Measurements from ENCODE around the gene SSH3.
A peak's percentile ranks its signal among the peaks of the same experiment; 100 is the strongest.

Gene SSH3

DNA sequence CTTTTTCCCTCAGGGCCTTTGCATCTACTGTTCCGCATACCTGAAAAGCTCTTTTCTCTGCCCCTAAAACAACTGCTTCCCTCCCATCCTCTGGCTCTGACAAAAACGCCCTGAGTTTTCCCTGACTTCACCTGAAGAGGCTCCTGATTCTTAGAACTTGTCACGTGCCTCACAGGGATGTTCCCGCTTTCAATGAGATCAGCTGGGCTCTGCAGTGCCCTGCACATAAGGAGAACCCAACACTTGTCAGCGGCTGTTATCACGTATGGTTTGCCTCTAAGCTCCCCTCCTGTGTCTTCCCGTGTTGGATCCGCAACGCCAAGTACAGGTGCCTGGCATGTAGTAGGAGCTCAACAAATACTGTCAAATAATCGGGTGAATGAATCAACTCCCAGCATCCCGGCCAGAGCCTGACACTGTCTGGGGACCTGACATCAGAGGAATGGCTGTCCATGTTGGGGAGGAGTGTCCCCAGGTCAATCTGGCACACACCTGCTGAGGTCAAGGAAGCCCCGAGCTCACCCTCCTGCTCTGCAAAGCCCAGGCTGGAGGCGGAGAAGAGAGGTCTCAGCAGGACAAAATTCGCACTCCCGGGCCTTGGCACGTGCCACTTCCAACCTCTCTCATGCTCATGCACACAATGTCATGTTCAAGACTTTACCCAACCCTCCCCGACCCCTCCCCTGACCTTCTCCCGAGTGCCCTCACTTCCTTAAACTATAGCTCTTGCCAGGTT, 41.2 kb upstream of the SSH3 start:
- Histone ChIP-seq H3K36me3 (ENCODE audit: control insufficient read depth, insufficient read depth, low read length) (no peaks in the 10 kb centered on the region), H3K79me2 (peaks cover 6% of the 10 kb centered on the region), H3K4me2 (ENCODE audit: low read length) (no peak overlapping the region), H3K4me1 (no peaks in the 10 kb centered on the region), H3K4me3 (ENCODE audit: low read depth, low read length) (no peak overlapping the region), H3K27ac (no peak overlapping the region), H2AFZ (peak overlapping the region; percentile 63), H3K9ac (no peak overlapping the region), H3K27me3 (ENCODE audit: control insufficient read depth, insufficient read depth, low read length) (no peaks in the 10 kb centered on the region), H3K9me3 (ENCODE audit: control insufficient read depth, low read length) (no peaks in the 10 kb centered on the region)
- TF ChIP-seq, protein P1, sequence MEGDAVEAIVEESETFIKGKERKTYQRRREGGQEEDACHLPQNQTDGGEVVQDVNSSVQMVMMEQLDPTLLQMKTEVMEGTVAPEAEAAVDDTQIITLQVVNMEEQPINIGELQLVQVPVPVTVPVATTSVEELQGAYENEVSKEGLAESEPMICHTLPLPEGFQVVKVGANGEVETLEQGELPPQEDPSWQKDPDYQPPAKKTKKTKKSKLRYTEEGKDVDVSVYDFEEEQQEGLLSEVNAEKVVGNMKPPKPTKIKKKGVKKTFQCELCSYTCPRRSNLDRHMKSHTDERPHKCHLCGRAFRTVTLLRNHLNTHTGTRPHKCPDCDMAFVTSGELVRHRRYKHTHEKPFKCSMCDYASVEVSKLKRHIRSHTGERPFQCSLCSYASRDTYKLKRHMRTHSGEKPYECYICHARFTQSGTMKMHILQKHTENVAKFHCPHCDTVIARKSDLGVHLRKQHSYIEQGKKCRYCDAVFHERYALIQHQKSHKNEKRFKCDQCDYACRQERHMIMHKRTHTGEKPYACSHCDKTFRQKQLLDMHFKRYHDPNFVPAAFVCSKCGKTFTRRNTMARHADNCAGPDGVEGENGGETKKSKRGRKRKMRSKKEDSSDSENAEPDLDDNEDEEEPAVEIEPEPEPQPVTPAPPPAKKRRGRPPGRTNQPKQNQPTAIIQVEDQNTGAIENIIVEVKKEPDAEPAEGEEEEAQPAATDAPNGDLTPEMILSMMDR (IDR thresholded peaks at IDR 0.05): no peak

DNA sequence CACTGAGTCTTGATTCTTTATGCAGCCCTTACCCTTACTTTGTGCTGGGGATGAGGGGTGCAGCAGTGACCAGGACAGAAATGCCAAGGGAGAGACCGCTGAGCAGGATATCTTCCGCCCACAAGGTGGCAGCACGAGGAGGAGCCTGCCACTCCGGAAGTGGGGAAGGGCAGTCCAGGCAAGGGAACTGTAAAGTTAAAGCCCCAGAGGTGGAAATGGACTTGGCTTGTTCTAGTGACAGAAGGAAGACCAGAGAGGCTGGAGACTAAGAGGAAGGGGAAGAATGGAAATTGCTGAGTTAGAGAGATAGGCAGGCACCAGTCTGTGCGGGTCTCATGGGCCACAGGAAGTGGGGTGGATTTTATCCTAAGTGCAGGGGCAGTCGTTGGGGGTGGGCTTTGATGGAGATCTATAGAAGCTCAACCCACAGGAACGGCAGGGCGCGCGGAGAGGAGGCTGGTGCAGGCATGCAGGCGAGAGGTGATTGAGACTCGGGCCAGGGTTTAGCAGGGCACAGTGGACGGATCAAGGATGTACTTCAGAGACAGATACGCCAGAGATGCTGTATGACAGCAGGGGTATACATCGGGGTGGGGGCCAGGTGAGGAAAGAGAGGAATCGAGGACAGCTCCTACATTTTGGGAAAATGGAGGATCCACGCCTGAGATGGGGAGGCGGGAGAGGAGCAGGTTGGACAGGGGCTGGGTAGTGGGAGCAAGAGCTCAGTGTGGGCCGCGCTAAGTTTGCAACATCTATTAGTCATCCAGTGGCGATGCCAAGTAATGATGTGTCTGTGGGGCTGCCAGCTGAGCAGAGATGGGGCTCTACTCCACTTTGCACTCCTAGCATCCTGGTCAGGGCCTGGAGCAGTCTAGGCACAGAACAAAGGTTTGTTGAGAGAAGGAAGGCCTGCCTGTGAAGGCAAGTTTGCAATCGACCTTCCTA, 40.3 kb upstream of the SSH3 start:
- Histone ChIP-seq H3K9ac (no peak overlapping the region), H3K36me3 (ENCODE audit: control insufficient read depth, insufficient read depth, low read length) (no peaks in the 10 kb centered on the region), H3K27ac (peak overlapping the region; percentile 19), H3K4me2 (ENCODE audit: low read length) (no peak overlapping the region), H3K4me3 (ENCODE audit: low read depth, low read length) (no peak overlapping the region), H3K9me3 (ENCODE audit: control insufficient read depth, low read length) (no peaks in the 10 kb centered on the region), H3K4me1 (no peaks in the 10 kb centered on the region), H2AFZ (peak overlapping the region; percentile 80), H3K27me3 (ENCODE audit: control insufficient read depth, insufficient read depth, low read length) (no peaks in the 10 kb centered on the region), H3K79me2 (peaks cover 13% of the 10 kb centered on the region)
- TF ChIP-seq, protein P1 (IDR thresholded peaks at IDR 0.05): peak; percentile 71

DNA sequence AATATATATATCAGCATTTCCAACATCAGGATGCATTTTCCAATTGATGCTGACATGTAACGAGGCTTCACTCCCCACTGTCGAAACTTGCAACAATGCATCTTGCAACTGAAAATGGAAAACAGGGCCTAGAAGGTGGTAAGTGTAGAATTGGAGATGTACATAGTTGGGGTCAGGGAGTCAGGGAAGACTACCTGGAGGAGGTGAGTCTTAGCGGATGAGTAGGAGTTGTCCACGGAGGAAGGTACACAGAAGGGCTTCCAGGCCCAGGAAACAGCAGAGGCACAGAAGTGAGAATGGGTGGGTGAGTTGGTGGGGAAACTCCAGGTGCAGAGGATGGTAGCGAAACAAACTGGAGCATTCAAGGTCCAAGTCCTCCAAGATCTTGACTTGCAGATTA, 39.1 kb upstream of the SSH3 start:
- TF ChIP-seq, protein P1 (IDR thresholded peaks at IDR 0.05): no peak
- Histone ChIP-seq H3K27ac (no peak overlapping the region), H3K4me3 (ENCODE audit: low read depth, low read length) (no peak overlapping the region), H2AFZ (no peak overlapping the region), H3K9me3 (ENCODE audit: control insufficient read depth, low read length) (no peaks in the 10 kb centered on the region), H3K4me2 (ENCODE audit: low read length) (no peak overlapping the region), H3K9ac (no peak overlapping the region), H3K79me2 (peaks cover 21% of the 10 kb centered on the region), H3K27me3 (ENCODE audit: control insufficient read depth, insufficient read depth, low read length) (no peaks in the 10 kb centered on the region), H3K36me3 (ENCODE audit: control insufficient read depth, insufficient read depth, low read length) (no peaks in the 10 kb centered on the region), H3K4me1 (no peaks in the 10 kb centered on the region)

DNA sequence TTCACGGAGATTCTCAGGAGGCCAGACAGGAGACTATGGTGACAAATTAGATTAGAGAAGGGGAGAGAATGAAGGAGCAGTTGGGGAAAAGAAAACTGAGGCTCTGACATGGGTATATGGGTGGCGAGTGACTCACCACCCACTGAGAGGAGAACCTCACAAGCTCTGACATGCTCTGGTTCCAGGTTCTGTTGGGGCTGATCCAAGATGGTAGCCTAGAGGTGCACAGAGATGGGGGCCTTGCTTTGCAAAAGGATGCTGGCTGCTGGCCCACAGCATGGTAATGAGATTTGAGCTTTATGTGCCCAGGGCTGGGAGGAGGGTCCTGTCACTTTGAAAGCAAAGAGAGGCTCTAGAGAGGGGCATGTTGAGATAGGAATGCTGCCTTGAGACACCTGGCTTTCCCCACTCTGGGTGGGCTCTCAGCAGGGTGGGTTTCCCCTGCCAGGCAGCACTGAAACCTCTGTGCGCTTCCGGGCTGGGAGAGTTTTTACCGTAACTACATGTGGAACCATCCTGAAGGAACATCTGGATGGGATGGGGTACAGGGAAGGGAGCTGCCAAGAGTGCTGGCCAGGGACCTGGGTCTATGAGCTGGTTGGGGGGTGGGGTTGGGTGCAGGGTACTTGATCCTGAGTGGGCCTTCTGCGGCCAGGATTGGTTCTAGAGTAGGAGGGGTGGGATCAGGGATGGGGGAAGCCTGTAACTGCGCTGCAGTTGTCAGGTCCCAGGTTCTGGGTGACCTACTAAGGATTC, 38.3 kb upstream of the SSH3 start:
- TF ChIP-seq, protein P1 (IDR thresholded peaks at IDR 0.05): no peak
- no peaks in the 10 kb centered on the region for H3K9me3 ChIP-seq (ENCODE audit: control insufficient read depth, low read length)

More for the DNA sequence above, 38.3 kb upstream of the SSH3 start:
- Histone ChIP-seq H3K36me3 (ENCODE audit: control insufficient read depth, insufficient read depth, low read length) (no peaks in the 10 kb centered on the region), H3K4me2 (ENCODE audit: low read length) (no peak overlapping the region), H2AFZ (no peak overlapping the region), H3K4me3 (ENCODE audit: low read depth, low read length) (no peak overlapping the region), H3K9ac (no peak overlapping the region), H3K4me1 (no peaks in the 10 kb centered on the region), H3K27me3 (ENCODE audit: control insufficient read depth, insufficient read depth, low read length) (no peaks in the 10 kb centered on the region), H3K27ac (no peak overlapping the region), H3K79me2 (peaks cover 21% of the 10 kb centered on the region)
